Measurements from ENCODE around the gene BHLHE40.

BHLHE40 gene

GRCh38 chr3:4983739-4984510, 4.7 kb downstream of the BHLHE40 start:
- no peak for DNase-seq (ENCODE audit: low spot score)

GRCh38 chr3:4984511-4984864, 5.3 kb downstream of the BHLHE40 start:
- DNase-seq (ENCODE audit: low spot score), result no peak

- DNase-seq (ENCODE audit: low spot score), result no peak
Measured at GRCh38 chr3:4985330-4986174, 6.3 kb downstream of the BHLHE40 start.

GRCh38 chr3:4986175-4986781, 7.0 kb downstream of the BHLHE40 start:
- DNase-seq (ENCODE audit: low spot score), result no peak

DNA sequence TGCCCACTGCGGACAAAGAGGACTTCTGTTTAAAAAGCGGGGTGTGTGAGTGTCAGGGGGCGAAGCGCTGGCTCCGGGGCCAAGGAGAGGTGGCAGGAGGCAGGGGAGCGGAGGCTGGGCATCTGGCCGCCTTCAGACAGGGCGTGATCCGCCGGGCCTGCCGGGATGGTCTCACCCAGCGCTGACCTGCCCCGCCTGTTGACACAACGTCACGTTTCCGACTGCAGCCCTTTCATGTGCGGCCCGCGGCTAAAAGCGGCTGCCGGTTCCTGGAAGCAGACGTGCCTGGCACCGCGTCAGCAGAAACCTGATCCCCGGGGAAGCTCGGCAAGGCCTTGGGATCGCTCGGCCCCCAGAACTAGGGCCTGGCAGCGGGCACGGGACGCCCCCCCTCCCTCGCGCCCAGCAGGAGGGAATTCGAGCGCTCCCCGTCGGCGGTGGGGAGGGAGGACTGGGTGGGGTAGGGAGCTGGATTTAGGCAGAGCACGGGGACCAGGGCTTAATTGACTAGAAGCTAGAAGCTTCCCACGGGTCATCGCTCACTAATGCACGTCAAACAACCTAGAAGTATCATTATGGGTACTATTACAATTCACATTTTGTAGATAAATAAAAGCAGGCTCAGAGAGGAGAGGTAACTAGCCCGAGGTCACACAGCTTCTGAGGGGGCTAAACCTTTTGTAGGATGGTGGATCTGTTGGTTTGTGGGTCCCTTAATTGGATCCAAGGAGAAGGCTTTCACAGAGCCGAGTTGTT, 7.7 kb downstream of the BHLHE40 start:
- peak; percentile 88 for DNase-seq (ENCODE audit: low spot score)

DNA sequence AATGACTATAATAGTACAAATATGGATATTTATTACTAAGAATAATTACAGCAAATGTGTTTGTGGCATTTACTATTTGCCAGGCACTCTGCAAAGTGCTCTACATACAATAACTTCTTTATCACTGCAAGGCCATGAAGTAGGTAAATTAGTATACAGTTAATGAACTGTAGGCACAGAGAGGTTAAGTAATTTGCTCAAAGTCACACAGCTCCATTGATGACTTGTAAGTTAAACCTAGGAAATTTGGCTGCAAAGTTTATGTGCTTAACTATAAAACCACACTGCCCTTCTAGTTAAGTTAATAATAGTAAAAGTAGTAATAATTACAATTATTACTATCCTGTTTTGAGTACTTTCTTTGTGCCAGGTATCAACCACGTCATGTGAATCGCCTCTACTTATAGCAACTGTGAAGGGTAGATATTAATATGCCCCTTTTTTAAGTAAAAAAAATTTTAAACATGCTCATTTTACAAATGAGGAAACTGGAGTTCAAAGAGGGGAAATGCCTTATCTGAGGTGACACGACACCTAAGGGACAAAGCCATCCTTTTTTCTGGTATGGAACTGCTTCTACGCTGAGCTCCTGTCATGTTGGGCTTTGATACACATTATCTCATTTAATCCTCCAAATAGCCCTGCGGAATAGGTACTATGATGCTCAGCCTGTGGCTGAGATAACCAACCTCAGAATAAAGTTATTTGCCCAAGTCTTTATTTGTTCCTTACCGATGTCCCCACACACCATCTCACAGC, 8.5 kb downstream of the BHLHE40 start:
- DNase-seq (ENCODE audit: low spot score), result no peak

DNA sequence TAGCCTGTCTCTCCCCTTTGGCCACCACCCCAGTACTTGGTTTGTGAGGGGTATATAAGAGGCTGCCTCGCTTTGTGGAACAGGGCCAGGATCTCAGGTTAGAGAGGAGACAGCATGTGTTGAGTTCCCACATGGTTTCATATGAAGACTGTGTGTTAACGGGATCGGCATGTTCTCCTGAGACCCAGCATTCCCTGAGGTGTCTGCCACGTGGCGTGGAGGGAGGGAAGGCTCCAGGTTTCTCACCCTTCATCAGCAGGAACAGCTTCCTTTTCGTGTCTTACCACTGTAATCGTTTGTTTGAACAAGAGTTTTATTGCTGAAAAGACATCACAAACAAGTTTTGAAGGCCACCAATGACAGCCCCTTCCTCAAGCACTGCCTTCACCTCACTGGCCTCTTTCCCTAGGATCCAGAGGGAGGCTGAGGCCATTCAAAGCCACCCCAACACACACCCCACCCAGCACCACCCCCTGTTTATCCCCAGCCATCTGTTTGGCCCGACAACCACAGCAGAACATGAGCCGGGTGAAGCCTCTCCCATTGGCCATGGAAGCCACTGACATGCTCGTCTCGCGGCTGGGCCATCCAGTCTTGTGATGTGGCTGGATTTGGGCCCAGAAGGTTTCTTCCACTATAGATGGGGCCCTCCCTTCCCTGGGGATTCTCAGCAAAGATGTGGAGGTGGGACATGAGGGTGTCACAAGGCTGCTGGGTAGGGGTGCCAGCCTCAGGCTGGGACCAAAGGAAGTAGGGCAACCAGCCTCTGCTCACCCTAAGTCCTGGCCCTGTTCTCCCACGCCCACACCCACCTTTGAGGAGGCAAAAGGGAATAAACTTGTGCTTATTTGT, 10.0 kb downstream of the BHLHE40 start:
- DNase-seq (ENCODE audit: low spot score), result no peak

DNA sequence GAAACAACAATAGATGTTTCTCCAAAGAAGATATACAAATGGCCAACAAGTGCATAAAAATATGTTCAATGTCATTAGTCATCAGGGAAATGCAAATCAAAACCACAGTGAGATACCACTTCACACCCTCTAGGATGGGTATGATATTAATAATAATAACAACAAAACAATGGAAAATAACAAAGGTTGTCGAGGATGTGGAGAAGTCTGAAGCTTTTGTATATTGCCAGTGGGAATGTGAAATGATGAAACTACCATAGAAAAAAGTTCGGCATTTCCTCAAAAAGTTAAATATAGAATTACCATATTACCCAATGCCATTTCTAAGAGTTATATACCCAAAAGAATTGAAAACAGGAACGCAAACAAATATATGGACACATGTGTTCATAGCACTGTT, 10.8 kb downstream of the BHLHE40 start:
- no peak for DNase-seq (ENCODE audit: low spot score)

GRCh38 chr3:4992118-4992517, 12.9 kb downstream of the BHLHE40 start:
- DNase-seq (ENCODE audit: low spot score), result no peak

GRCh38 chr3:4993276-4994143, 14.3 kb downstream of the BHLHE40 start:
- DNase-seq (ENCODE audit: low spot score), result no peak

- no peak for DNase-seq (ENCODE audit: low spot score)
Measured at GRCh38 chr3:4994144-4994730, 15.0 kb downstream of the BHLHE40 start.

DNA sequence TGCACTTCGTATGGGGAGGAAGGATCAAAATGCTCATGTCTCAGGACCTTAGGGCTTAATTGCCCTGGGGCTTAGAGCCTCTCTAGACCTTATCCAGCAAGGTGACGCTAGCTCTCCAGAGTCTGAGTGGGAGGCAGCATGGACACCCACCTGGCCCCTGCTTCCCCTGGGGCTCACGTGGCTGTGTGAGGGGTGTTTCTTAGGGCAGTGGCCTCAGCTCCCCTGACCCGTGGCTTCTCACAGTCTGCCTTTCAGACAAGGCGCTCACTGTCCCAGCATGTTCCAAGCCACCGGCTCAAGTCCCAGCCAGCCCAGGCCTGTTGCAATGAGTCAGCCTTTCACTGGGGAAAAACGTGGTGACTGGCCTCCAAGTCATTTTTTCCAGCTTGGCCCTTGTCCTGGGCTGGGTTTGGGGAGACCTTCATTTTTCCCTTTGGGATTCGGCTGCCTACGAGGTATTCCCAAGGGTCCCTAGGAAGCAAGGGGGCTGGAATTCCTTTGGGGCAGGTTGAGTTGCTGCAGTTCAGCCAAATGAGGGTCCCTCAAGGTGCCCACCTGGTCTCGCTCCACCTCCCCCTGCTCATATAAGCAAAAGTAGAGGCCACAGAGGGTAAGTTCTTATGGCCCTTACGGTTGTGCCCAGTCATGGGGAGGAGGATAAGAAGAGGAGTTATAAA, 15.7 kb downstream of the BHLHE40 start:
- no peak for DNase-seq (ENCODE audit: low spot score)

DNA sequence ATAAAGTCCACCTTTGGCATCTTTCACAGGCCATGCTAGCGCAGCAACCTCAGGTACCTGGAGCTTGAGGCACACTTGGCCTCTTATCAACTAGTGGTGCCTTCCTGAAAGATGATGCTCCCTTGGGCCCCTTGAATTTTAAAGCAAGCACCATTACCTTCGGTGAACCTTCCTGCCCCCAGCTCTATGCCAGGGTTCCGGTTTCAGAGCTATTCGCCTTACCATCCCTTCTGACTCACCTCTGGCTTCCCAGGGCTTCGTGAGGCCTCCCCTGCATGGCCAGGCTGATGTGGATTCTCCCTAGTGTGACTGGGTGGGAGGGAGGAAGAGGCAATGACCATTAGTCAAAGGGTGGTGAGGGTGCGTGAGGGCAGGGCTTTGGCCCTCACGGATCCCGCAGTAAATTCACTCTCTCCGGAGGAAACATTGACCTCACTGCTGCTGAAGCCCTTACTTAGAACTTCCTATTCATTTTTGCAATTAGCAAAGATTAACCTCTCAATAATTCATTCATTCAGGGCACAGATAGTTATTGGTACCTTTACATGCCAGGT, 16.3 kb downstream of the BHLHE40 start:
- no peak for DNase-seq (ENCODE audit: low spot score)

DNA sequence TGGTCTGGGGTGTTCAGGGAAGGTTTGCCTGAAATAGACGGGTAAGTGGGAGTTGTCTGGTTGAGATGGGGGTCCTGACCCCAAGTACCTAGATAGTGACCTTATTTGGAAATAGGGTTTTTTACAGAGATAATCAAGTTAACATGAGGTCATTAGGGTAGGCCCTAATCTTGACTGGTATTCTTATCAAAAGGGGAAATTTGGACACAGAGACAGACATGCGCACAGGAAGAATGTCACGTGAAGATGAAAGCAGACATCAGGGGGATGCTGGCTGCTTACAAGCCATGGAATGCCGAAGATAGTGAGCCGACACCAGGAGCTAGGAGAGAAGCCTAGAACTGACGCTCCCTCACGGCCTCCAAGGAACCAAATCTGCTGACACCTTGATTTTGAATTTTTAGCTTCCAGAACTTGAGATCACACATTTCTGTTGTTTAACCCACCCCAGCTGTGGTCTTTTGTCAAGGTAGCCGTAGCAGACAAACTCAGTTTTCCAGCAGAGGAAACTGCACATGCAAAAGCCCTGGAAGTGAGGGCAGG, 17.1 kb downstream of the BHLHE40 start:
- no peak for DNase-seq (ENCODE audit: low spot score)

GRCh38 chr3:4996771-4997291, 17.6 kb downstream of the BHLHE40 start:
- no peak for DNase-seq (ENCODE audit: low spot score)

GRCh38 chr3:4997946-4998345, 18.7 kb downstream of the BHLHE40 start:
- DNase-seq (ENCODE audit: low spot score), result no peak

- no peak for DNase-seq (ENCODE audit: low spot score)
Measured at GRCh38 chr3:4999531-5000184, 20.4 kb downstream of the BHLHE40 start.
